DOHH2 (cell line): ENCODE data around the gene PCNX2.

ENCODE experiments used
- CTCF ChIP-seq: fragments of 200-600 bp; sonication (generic); IDR thresholded peaks from one replicate; pipeline ENCODE4 v1.5.1; 2014; ENCODE audit warnings: antibody characterized with exemption, mild to moderate bottlenecking, low read depth, low read length; ENCODE audit not compliant: poor library complexity, severe bottlenecking
- EZH2phosphoT487 ChIP-seq: fragments of 200-600 bp; sonication (generic); IDR thresholded peaks from 2 replicates; pipeline ENCODE4 v1.6.1; 2017; ENCODE audit warnings: borderline replicate concordance, mild to moderate bottlenecking, antibody characterized with exemption, low read length, moderate library complexity, mixed read lengths

- TF ChIP-seq CTCF (no peak), EZH2phosphoT487 (no peak)
Measured at GRCh38 chr1:233006541-233006973, 289.0 kb downstream of the PCNX2 start.
